Amniotic stem cell (primary cell): ENCODE results near the gene CLEC17A.
"Not testable (repeated sequence)": the region's sequence is repeated elsewhere in the genome, so short reads cannot be mapped to it uniquely, and the experiment has no call there.

Experiments
- DNase-seq: peaks from one replicate; lab custom pipeline; 2025; lab: John Stamatoyannopoulos, UW

CLEC17A gene

GRCh38 chr19:14580623-14581237 lies 2.2 kb upstream of the CLEC17A start:
- DNase-seq = no peak

DNA sequence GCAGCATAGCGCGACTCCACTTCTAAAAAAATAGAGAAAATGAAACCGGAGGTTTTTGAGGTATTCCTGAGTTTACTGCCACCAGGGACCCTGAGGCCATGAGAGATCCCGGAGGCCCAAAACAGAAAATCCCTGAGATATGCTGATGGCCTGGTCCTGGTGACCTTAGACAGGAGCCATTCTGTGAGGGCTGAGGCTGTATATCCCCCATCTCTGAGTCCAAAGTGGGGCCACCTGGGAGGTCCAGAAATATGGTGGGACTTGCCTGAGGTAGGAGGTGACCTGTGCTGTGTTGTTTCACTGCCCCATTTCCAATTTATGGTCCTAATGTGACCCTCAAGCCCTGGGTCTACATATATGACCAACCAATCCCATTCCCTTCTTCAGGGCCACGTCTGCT lies 1.5 kb downstream of the CLEC17A start:
- not testable (repeated sequence) for DNase-seq

GRCh38 chr19:14585187-14585586 lies 2.3 kb downstream of the CLEC17A start:
- not testable (repeated sequence) for DNase-seq

GRCh38 chr19:14589433-14589832 lies 6.5 kb downstream of the CLEC17A start:
- not testable (repeated sequence) for DNase-seq

- no peak for DNase-seq
Observed at GRCh38 chr19:14595558-14595957, 12.7 kb downstream of the CLEC17A start.

DNA sequence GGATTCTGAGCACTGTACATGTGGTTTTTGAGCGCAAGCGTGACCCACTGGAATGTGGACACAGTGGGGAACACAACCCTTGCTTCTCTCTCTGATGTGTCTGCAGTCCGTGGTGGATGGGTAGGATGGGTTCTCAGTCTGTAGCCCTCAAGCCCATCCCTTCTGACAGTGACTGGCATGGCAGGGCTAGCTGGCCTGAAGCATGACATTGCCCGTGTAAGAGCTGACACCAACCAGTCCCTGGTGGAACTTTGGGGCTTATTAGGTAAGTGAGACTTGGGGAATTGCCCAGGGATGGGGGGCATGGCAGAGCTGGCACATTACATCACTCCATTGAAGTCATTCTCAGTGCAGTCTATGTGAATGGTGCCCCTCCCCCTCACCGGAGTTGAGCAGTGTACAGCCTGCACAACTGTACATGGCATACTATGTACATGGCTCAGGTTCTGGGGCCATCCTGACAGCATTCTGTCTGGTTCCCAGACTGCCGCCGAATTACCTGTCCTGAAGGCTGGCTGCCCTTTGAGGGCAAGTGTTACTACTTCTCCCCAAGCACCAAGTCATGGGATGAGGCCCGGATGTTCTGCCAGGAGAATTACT lies 16.8 kb downstream of the CLEC17A start:
- no peak for DNase-seq

DNA sequence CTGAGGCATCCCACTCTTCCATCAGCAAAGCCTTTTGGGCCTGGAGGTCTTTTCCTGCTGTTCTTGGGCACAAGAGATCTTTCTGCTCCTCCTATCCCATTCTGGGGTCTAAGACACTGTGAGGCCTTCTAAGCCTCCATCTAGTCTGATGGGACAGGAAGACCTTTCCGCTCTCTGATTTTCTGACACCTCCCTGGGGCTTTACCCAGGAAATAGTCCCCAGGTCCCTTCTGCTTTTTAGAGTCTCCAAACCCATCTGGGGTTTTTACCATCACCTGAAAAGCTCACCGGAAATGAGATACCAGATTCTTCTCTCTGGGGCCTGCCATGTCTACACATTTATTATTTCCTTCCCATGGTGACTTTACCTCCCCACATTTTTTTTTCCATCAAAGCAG lies 21.1 kb downstream of the CLEC17A start:
- no peak for DNase-seq

DNA sequence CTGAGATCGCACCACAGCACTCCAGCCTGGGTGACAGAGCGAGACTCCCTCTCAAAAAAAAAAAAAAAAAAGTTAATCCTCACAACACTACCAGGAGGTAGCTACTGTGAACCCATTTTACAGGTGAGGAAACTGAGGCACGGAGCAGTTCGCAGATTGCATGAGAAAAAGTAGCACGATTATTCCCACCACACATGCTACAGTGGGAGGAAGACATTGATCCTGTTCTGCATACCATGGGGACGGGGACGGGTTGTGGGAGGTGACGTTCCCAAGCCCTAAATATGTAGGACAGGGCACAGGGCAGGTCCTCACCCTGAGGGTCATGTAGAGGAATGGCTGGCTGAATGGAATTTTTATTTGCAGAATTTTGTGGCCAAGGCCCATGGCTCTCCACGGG lies 23.7 kb downstream of the CLEC17A start:
- DNase-seq = no peak

DNA sequence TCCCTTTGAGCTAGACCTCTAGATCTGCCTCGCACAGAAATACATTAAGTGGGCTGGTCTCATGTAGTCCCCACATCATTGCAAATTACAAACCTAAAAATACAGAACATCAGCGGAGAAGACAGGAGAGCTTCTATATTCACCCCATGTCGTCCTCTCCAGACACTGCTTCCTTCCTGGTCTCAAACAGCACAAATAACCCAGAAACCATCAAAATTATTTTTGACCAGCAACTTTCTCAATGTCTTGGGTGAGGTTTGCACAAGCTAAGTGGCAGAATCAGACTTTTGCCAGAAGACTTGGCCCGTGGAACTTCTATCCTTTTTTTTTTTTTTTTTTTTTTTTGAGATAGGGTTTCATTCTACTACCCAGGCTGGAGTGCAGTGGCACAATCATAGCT lies 28.2 kb downstream of the CLEC17A start:
- no peak for DNase-seq

DNA sequence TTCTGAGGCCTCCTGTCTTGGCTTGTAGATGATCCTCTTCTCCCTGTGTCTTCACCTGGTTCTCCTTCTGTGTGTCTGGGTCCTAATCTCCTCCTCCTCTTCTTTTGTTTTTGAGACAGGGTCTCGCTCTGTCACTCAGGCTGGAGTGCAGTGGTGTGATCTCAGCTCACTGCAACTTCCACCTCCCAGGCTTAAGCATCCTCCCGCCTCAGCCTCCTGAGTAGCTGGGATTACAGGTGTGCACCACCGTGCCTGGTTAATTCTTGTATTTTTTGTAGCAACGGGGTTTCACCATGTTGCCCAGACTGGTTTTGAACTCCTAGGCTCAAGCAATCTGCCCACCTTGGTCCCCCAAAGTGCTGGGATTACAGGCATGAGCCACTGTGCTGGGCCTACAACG lies 29.4 kb downstream of the CLEC17A start:
- not testable (repeated sequence) for DNase-seq

DNA sequence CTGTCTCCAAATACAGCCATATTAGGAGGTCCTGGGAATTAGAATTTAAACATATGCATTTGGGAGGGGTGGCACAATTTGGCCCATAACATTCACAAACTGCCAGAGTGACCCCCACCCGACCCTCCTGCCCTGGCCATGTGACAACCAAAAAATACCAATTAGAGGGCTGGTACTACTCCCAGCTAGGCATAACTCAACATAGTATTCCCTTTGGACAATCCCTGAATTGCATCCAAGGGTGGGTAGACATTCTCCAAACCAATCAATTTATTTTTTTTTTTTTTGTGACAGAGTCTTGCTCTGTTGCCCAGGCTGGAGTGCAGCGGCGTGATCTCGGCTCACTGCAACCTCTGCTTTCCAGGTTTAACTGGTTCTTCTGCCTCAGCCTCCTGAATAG lies 29.8 kb downstream of the CLEC17A start:
- no peak for DNase-seq

- DNase-seq = not testable (repeated sequence)
Observed at GRCh38 chr19:14613399-14614098, 30.7 kb downstream of the CLEC17A start.

- no peak for DNase-seq
Observed at GRCh38 chr19:14614099-14614412, 31.2 kb downstream of the CLEC17A start.

DNA sequence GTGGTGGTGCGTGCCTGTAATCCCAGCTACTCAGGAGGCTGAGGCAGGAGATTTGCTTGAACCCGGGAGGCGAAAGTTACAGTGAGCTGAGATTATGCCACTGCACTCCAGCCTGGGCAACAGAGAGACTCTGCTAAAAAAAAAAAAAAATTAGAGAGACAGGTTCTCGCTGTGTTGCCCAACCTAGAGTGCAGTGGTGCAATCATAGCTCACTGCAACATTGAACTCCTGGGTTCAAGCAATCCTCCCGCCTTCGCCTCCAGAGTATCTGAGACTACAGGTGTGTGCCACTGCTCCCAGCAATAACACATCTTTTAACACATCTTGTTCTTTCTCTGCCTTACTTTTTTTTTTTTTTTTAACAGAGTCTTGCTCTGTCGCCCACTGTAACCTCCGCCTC lies 32.7 kb downstream of the CLEC17A start:
- no peak for DNase-seq

DNA sequence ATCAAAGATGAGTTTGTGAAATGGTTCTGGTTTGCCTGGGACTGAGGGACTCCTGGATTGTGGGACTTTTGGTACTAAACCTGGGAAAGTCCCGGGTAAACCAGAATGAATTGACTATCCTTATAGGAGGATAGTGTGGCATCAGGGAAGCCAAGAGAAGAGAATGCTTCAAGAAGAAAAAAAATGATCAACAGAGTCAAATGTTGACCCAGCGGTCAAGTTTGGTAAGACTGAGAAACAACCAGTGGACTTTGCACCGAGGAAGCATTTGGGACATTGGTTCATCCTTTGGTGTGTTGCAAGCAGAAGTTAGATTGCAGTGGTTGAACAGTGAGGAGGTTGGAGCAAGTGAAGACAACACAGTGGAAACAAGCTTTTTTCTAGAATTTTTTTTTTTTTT lies 33.5 kb downstream of the CLEC17A start:
- DNase-seq = no peak

- DNase-seq = no peak
Observed at GRCh38 chr19:14619404-14619803, 36.5 kb downstream of the CLEC17A start.

GRCh38 chr19:14624491-14624890 lies 41.6 kb downstream of the CLEC17A start:
- DNase-seq = not testable (repeated sequence)

GRCh38 chr19:14629557-14629956 lies 46.7 kb downstream of the CLEC17A start:
- no peak for DNase-seq

DNA sequence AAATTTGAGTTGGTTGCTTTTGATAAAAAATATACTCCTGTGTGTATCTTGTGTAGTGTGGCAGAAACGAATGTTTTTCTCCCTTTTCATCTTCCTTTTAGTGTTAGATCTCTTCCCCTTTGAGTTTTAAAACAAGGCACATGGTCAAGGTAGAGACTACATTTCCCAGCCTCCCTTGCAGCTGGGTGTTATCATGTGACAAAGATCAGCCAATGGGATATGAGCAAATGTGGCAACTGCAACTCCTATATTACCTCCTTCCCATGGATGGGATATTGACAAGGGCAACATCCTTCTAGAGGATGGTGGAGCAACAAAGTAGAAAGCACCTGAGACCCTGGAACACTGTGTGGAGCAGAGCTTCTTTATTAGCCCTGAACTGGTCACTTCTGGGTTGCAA lies 49.4 kb downstream of the CLEC17A start:
- no peak for DNase-seq

DNA sequence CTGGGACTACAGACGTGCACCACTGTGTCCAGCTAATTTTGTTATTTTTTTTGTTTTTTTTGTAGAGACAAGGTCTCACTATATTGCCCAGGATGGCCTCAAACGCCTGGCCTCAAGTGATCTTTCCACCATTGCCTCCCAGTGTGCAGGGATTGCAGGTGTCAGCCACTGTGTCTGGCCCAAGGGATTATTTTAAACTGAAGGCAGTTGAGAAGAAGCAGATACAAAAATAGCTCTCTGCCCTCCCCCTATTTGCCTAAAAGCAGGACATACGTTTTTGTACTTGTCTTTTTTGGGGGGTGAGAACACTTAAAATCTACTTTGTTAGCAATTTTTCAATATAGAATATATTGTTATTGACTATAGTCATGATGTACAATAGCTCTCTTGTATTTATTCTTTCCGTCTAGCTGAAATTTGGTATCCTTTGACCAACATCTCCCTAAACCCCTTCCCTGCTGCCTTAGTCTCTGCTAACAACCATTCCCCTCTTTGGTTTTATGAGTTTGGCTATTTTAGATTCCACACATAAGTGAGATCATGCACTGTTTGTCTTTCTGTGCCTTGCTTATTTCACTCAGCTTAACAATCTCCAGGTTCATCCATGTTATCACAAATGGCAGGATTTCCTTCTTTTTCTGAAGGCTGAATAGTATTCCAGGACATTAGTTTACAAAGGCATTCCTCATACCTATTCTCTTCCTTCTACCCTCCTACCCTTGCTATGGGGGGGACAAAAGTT lies 56.8 kb downstream of the CLEC17A start:
- no peak for DNase-seq

GRCh38 chr19:14648506-14648905 lies 65.6 kb downstream of the CLEC17A start:
- no peak for DNase-seq

- DNase-seq = no peak
Observed at GRCh38 chr19:14649020-14649419, 66.1 kb downstream of the CLEC17A start.

GRCh38 chr19:14650161-14650560 lies 67.3 kb downstream of the CLEC17A start:
- DNase-seq = no peak
